Uterus (tissue), 2 donors: ENCODE results near the gene TMEM200A.

Source experiments
- POLR2A ChIP-seq, 2 donors: fragments of 450-650 bp; IDR thresholded peaks; one replicate each; pipeline ENCODE4 v1.6.1; 2016; ENCODE audit warnings: antibody characterized with exemption in 2 of 2, mild to moderate bottlenecking in 1 of 2, moderate library complexity in 1 of 2
- TF ChIP-seq, protein P1 (sequence below), 4 experiments: fragments of 200-600 bp in 2 of 4; fragments of 450-650 bp in 2 of 4; sonication (generic) in 2 of 4; IDR thresholded peaks; one replicate each; pipeline ENCODE4 v1.5.1; 2016 to 2019; ENCODE audit warnings: antibody characterized with exemption in 4 of 4, mild to moderate bottlenecking in 2 of 4, moderate library complexity in 1 of 4

DNA sequence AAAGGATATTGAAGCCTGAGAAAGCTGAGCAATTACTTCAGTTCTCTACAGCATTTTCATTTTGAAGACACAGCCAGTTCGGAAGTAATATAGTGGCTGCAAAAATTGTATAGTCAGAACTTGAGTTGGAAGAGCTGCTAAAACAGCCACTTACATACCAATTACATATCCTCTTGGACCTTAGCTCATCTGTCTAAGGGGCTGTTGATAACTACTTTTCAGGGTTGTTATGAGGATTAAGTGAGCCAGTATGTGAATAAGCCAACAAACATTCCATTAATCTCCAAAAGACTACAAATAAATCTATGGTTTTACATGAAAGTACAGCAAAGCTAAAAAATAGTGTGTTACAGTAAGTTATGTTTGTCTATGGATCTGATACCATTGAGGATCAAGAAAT lies 59.7 kb downstream of the TMEM200A start:
- TF ChIP-seq, protein P1, sequence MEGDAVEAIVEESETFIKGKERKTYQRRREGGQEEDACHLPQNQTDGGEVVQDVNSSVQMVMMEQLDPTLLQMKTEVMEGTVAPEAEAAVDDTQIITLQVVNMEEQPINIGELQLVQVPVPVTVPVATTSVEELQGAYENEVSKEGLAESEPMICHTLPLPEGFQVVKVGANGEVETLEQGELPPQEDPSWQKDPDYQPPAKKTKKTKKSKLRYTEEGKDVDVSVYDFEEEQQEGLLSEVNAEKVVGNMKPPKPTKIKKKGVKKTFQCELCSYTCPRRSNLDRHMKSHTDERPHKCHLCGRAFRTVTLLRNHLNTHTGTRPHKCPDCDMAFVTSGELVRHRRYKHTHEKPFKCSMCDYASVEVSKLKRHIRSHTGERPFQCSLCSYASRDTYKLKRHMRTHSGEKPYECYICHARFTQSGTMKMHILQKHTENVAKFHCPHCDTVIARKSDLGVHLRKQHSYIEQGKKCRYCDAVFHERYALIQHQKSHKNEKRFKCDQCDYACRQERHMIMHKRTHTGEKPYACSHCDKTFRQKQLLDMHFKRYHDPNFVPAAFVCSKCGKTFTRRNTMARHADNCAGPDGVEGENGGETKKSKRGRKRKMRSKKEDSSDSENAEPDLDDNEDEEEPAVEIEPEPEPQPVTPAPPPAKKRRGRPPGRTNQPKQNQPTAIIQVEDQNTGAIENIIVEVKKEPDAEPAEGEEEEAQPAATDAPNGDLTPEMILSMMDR (IDR thresholded peaks at IDR 0.05): no peak
- no peak for TF ChIP-seq POLR2A (IDR thresholded peaks at IDR 0.05)
